ENCODE measurements around the gene IQSEC2. TPM values are rescaled to one million over a fixed set of nuclear protein-coding genes. Genes with fewer than 3 reads are reported as not detected.

IQSEC2 gene
- total and polyA plus RNA-seq, 4 experiments from 2014 or later, result 0.12 to 1.5 (median 0.91) TPM

DNA sequence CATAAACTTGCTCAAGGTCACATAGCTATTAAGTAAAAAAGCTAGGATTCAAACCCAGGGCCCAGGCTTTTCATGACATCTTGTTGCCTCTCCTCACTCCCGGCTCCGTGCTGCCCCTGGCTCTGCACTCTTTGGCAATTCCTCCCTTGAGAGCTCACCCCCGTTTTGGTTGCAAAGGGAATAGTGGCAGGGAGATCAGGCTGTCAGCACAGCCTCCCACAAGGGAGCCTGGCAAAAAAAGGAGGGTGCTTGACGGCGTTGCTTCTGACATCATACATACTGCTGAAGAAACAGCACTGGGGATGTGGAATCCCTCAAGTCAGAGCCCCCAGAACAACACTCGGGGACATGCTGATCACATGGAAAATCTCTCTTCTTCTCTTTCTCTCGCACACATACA is 20.5 kb downstream of the IQSEC2 start:
- Mint-ChIP-seq H3K27ac (no peak overlapping the region), H3K36me3 (no peaks in the 10 kb centered on the region), H3K4me1 (peaks cover 22 to 29% (median 25%) of the 10 kb centered on the region in 4 donors), H3K4me3 (no peak overlapping the region), H3K27me3 (no peaks in the 10 kb centered on the region), H3K9me3 (peaks cover 0 to 2% (median 0%) of the 10 kb centered on the region in 8 donors)
- Histone ChIP-seq H3K27ac (ENCODE audit: low read depth, low read length) (no peak overlapping the region), H3K36me3 (ENCODE audit: insufficient read depth, low read length) (no peaks in the 10 kb centered on the region), H3K9me3 (ENCODE audit: control insufficient read depth in 1 of 2, low read length in 2 of 2) (no peaks in the 10 kb centered on the region), H3K27me3 (ENCODE audit: insufficient read depth, low read length) (no peaks in the 10 kb centered on the region), H3K4me1 (ENCODE audit: insufficient read depth, low read length) (peaks cover 21% of the 10 kb centered on the region), H3K4me3 (ENCODE audit: low read length in 2 of 2) (no peak overlapping the region)
- POLR2A ChIA-PET (ENCODE audit: partially characterized antibody), result no interaction called here
- intact Hi-C loops (cut with micrococcal nuclease), result no loop called here
- CTCF ChIA-PET (ENCODE audit: partially characterized antibody), result no interaction called here
- DNase-seq, result no peak

DNA sequence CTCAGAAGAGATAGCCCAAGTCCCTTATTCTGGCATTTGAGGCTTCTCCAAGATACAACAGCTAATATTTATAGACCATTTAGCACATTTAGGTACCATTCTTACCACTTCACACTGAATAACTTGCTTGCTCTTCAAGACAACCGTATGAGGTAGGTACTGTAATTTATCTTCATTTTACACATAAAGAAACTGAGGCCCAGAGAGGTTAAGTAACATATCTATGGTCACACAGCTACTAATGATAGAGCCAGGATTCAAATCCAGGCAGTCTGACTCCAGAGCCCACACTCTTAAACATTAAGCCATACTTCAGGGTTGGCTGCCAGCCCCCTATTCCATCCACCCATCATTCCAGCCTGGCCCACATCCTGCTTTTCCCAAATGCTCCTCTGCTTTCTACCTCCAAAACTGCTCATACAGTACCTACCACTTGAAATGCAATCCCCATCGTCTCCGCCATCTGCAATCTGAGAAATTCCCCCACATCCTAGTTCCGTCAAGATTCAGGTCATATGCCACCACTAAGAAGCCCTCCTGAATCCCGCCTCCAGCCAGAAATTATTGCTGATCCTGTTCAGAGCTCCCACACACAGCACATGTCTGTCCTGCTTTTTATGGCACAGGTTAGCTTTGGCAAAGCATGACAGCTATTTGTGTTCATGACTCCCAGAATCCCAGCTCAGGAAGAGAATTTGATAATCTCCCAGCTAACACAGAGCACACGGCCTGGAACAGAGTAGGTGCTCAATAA is 23.5 kb downstream of the IQSEC2 start:
- DNase-seq, result no peak
- H3K4me1 ChIP-seq (ENCODE audit: insufficient read depth, low read length), result peaks cover 15% of the 10 kb centered on the region
- H3K9me3 ChIP-seq (ENCODE audit: control insufficient read depth in 1 of 2, low read length in 2 of 2), result no peaks in the 10 kb centered on the region
- H3K4me3 Mint-ChIP-seq, result no peak overlapping the region
- ChIA-PET POLR2A (ENCODE audit: partially characterized antibody) (no interaction called here), CTCF (ENCODE audit: partially characterized antibody) (interaction anchor here (1.0 to 1.9 kb wide), 3 partner anchors 12 to 53 kb away, joined by 3 to 4 read pairs (median 4); no protein-coding TSS in a partner anchor)
- no peak overlapping the region for H3K4me3 ChIP-seq (ENCODE audit: low read length in 2 of 2)
- no peaks in the 10 kb centered on the region for H3K27me3 ChIP-seq (ENCODE audit: insufficient read depth, low read length)
- no peaks in the 10 kb centered on the region for H3K36me3 ChIP-seq (ENCODE audit: insufficient read depth, low read length)
- peaks cover 12 to 17% (median 14%) of the 10 kb centered on the region in 4 donors for H3K4me1 Mint-ChIP-seq
- no peaks in the 10 kb centered on the region for H3K27me3 Mint-ChIP-seq
- no peak overlapping the region for H3K27ac ChIP-seq (ENCODE audit: low read depth, low read length)
- H3K27ac Mint-ChIP-seq, result no peak overlapping the region
- intact Hi-C loops (cut with micrococcal nuclease), result no loop called here
- H3K36me3 Mint-ChIP-seq, result no peaks in the 10 kb centered on the region
- peaks cover 0 to 3% (median 0%) of the 10 kb centered on the region in 8 donors for H3K9me3 Mint-ChIP-seq

DNA sequence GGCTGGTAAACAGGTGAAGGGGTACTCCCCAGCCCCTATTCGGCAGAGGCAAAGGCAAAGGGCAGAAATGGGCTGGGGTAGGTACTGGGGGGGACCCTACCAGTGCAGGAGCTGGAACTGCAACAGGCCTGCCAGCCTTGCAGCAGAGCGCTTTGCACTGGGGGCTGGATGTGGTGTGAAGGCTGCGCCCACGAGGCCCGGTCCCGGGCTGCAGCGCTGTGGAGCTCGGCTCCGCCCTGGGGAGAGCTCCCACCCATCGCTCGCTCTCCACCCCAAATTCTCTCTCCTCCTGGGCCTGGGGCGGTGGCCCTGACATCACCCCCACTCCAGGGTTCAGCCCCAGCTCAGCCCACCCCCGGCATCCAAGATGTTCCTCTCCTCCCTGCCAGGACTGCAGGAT is 24.2 kb downstream of the IQSEC2 start:
- Mint-ChIP-seq H3K27me3 (no peaks in the 10 kb centered on the region), H3K9me3 (peaks cover 0 to 3% (median 0%) of the 10 kb centered on the region in 8 donors), H3K27ac (no peak overlapping the region), H3K4me3 (no peak overlapping the region), H3K4me1 (peaks cover 8 to 10% (median 10%) of the 10 kb centered on the region in 4 donors), H3K36me3 (no peaks in the 10 kb centered on the region)
- intact Hi-C loops (cut with micrococcal nuclease), result no loop called here
- Histone ChIP-seq H3K27ac (ENCODE audit: low read depth, low read length) (no peak overlapping the region), H3K9me3 (ENCODE audit: control insufficient read depth in 1 of 2, low read length in 2 of 2) (no peaks in the 10 kb centered on the region), H3K36me3 (ENCODE audit: insufficient read depth, low read length) (no peaks in the 10 kb centered on the region), H3K4me1 (ENCODE audit: insufficient read depth, low read length) (peaks cover 10% of the 10 kb centered on the region), H3K4me3 (ENCODE audit: low read length in 2 of 2) (no peak overlapping the region), H3K27me3 (ENCODE audit: insufficient read depth, low read length) (no peaks in the 10 kb centered on the region)
- CTCF ChIA-PET (ENCODE audit: partially characterized antibody), result interaction anchor here (1.0 to 1.1 kb wide), 2 partner anchors 26 to 54 kb away, joined by 3 to 4 read pairs; no protein-coding TSS in a partner anchor
- no peak for DNase-seq
- POLR2A ChIA-PET (ENCODE audit: partially characterized antibody), result no interaction called here

DNA sequence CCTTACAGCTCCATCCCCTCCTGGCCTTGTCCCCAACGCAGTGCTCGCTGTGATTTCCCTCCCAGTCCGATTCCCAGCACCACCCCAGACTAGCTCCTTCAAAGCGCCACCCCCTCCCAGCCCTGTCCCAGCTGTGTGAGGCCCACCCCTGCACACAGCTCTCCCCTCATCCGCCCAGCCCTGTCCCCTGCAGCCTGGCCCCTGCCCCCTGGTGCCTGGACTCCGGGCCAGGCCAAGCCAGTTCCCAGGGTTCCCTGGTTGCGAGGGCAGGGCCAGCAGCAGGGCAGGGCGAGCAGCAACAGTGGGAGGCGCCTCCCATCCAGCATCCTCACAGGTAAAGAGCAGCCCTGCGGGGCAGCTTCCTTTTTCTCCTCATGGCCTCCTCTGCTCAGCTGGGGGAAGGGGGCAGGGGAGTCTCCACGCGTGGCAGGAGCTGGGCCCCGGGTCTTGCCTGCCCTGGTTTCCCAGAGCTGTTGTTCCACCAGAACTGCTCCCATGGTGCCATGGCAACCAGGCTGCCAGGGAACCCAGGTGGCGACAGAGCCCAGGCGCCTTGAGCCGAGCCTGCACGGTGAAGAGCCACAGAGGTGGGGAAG is 24.8 kb downstream of the IQSEC2 start:
- intact Hi-C loops (cut with micrococcal nuclease), result no loop called here
- Histone ChIP-seq H3K9me3 (ENCODE audit: control insufficient read depth in 1 of 2, low read length in 2 of 2) (no peaks in the 10 kb centered on the region), H3K36me3 (ENCODE audit: insufficient read depth, low read length) (no peaks in the 10 kb centered on the region), H3K27me3 (ENCODE audit: insufficient read depth, low read length) (no peaks in the 10 kb centered on the region), H3K4me3 (ENCODE audit: low read length in 2 of 2) (no peak overlapping the region), H3K27ac (ENCODE audit: low read depth, low read length) (no peak overlapping the region), H3K4me1 (ENCODE audit: insufficient read depth, low read length) (peaks cover 4% of the 10 kb centered on the region)
- DNase-seq, result no peak
- Mint-ChIP-seq H3K27ac (no peak overlapping the region), H3K4me1 (peaks cover 3 to 4% (median 4%) of the 10 kb centered on the region in 4 donors), H3K36me3 (no peaks in the 10 kb centered on the region), H3K9me3 (peaks cover 0 to 3% (median 0%) of the 10 kb centered on the region in 8 donors), H3K27me3 (no peaks in the 10 kb centered on the region), H3K4me3 (no peak overlapping the region)
- ChIA-PET POLR2A (ENCODE audit: partially characterized antibody) (no interaction called here), CTCF (ENCODE audit: partially characterized antibody) (interaction anchor here (1.1 kb wide), 1 partner anchor 54 kb away, joined by 4 read pairs; no protein-coding TSS in a partner anchor)

DNA sequence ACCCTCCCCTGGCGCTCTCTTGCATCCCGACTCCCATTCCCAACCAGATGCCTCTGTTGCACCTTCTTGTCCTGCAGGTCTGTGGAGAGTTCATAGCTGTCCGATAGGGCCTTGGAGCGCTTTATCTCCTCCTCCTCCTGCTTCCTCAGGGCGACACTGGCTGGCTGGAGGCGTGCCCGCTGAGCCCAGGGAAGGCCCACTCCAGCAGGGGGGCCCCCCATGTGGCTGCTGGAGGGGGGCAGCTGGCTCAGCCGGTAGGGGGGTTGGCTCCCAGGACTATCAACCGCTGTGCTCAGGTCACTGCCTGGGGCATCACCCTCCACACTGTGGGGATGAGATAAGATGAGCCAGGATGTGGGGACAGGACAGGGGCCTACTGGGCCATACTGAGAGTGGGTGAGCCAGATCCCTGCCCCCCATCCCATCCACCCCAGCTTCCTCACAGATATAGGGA is 25.6 kb downstream of the IQSEC2 start:
- intact Hi-C loops (cut with micrococcal nuclease), result no loop called here
- ChIA-PET POLR2A (ENCODE audit: partially characterized antibody) (no interaction called here), CTCF (ENCODE audit: partially characterized antibody) (no interaction called here)
- Mint-ChIP-seq H3K36me3 (no peaks in the 10 kb centered on the region), H3K9me3 (peaks cover 0 to 3% (median 0%) of the 10 kb centered on the region in 8 donors), H3K27me3 (no peaks in the 10 kb centered on the region), H3K4me1 (no peaks in the 10 kb centered on the region), H3K27ac (no peak overlapping the region), H3K4me3 (no peak overlapping the region)
- Histone ChIP-seq H3K27me3 (ENCODE audit: insufficient read depth, low read length) (no peaks in the 10 kb centered on the region), H3K36me3 (ENCODE audit: insufficient read depth, low read length) (no peaks in the 10 kb centered on the region), H3K4me1 (ENCODE audit: insufficient read depth, low read length) (no peaks in the 10 kb centered on the region), H3K27ac (ENCODE audit: low read depth, low read length) (no peak overlapping the region), H3K4me3 (ENCODE audit: low read length in 2 of 2) (no peak overlapping the region), H3K9me3 (ENCODE audit: control insufficient read depth in 1 of 2, low read length in 2 of 2) (no peaks in the 10 kb centered on the region)
- no peak for DNase-seq

DNA sequence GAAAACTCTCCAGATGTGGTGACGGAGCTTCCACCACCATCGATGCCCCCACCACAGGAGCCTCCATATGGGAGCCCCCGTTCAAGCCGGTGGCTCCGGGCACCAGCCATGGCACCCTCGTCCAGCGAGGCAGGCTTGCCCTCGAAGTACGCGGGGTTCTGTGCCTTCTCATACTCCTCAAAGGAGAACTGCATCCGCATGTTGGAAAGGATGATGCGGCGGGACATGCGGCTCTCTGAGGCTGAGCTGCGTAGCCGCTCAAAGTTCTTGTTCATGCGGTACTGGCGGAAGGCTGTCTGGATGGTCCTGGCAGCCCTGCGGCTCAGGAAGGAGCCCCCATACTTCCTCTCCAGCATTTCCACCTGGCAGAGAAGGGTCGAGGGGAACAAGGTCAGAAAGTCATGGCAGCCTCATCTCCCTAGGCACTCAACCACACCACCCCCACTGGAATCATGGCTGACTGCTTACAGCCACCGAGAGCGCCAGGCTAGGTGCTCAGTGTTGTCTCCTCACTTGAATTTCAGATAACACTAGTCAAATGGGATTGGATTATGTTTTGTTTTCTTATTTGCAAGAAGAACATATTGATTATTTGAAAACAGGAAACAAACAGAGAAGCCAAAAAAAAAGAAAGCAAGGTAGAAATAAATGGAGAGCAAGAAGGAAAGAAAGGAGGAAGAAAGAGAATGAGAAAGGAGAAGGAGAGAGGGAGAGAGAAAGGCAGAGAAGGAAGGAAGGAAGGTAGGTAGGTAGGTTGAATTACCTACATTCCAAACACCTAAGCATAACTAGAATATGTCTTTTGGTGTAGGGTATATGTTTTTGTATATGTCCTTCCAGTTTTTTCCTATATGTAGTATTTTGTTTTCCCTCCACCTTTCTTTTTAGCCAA is 26.6 kb downstream of the IQSEC2 start:
- H3K27ac ChIP-seq (ENCODE audit: low read depth, low read length), result no peak overlapping the region
- H3K36me3 ChIP-seq (ENCODE audit: insufficient read depth, low read length), result no peaks in the 10 kb centered on the region
- H3K9me3 ChIP-seq (ENCODE audit: control insufficient read depth in 1 of 2, low read length in 2 of 2), result no peaks in the 10 kb centered on the region
- no peaks in the 10 kb centered on the region for H3K4me1 Mint-ChIP-seq
- H3K27me3 Mint-ChIP-seq, result no peaks in the 10 kb centered on the region
- CTCF ChIA-PET (ENCODE audit: partially characterized antibody), result no interaction called here
- intact Hi-C loops (cut with micrococcal nuclease), result no loop called here
- H3K4me3 ChIP-seq (ENCODE audit: low read length in 2 of 2), result no peak overlapping the region
- H3K4me1 ChIP-seq (ENCODE audit: insufficient read depth, low read length), result no peaks in the 10 kb centered on the region
- H3K27me3 ChIP-seq (ENCODE audit: insufficient read depth, low read length), result no peaks in the 10 kb centered on the region
- H3K27ac Mint-ChIP-seq, result peak overlapping the region in 2 of 7 donors; percentile 24 to 48
- DNase-seq, result no peak
- peaks cover 0 to 3% (median 0%) of the 10 kb centered on the region in 8 donors for H3K9me3 Mint-ChIP-seq
- no peaks in the 10 kb centered on the region for H3K36me3 Mint-ChIP-seq
- POLR2A ChIA-PET (ENCODE audit: partially characterized antibody), result no interaction called here
- H3K4me3 Mint-ChIP-seq, result no peak overlapping the region

Data from CD4-positive, alpha-beta memory T cell (primary cell).